Omental fat pad (tissue), 4 donors: ENCODE measurements around the gene WDR90. TPM values are rescaled to one million over a fixed set of nuclear protein-coding genes. Genes with fewer than 3 reads are reported as not detected.

Experiments
- ATAC-seq: fragments of 150-250 bp; one replicate; pipeline ENCODE4 v1.9.1; 2016; ENCODE audit warnings: mild to moderate bottlenecking, moderate library complexity; ENCODE audit not compliant: low FRiP score
- DNase-seq: peaks from one replicate; pipeline ENCODE4 v3.0.0-alpha.2; 2019; ENCODE audit warnings: low spot score
- CTCF ChIP-seq, 3 donors: fragments of 450-650 bp; IDR thresholded peaks; one replicate each; pipeline ENCODE4 v1.5.1; 2016 to 2017; ENCODE audit warnings: antibody characterized with exemption in 3 of 3, mild to moderate bottlenecking in 3 of 3, moderate library complexity in 2 of 3
- total RNA-seq, 4 donors: library from RNA; depleted of rRNA; stranded (reverse); fragments of >200 nt; gene quantifications; one replicate each; pipeline ENCODE4 v1.1.0, GENCODE V29; 2016

The WDR90 gene
- total RNA-seq, 4 donors from 2014 or later: 7.0 to 25.1 (median 21.2) TPM

GRCh38 chr16:662095-662494 is 12.9 kb downstream of the WDR90 start:
- TF ChIP-seq CTCF (IDR thresholded peaks at IDR 0.05): no peak
- ATAC-seq (no peak), DNase-seq (no peak)

GRCh38 chr16:662597-662996 is 13.4 kb downstream of the WDR90 start:
- ATAC-seq (no peak), DNase-seq (no peak)
- no peak for TF ChIP-seq CTCF (IDR thresholded peaks at IDR 0.05)

- TF ChIP-seq CTCF (IDR thresholded peaks at IDR 0.05): no peak
- no peak for ATAC-seq
- no peak for DNase-seq
Measured at GRCh38 chr16:666572-666971, 17.4 kb downstream of the WDR90 start.

GRCh38 chr16:667113-667779 is 18.1 kb downstream of the WDR90 start:
- no peak for TF ChIP-seq CTCF (IDR thresholded peaks at IDR 0.05)
- no peak for DNase-seq
- no peak for ATAC-seq

GRCh38 chr16:667780-668518 is 18.8 kb downstream of the WDR90 start, which contains the start of gene RHOT2:
TSS of gene RHOT2 (plus strand) at chr16:668132. CDS start at chr16:668200, 68 bp downstream.
- ATAC-seq (peak; percentile 91), DNase-seq (peak; percentile 74)
- peak in 2 of 3 donors; percentile 82 to 91 for TF ChIP-seq CTCF (IDR thresholded peaks at IDR 0.05)

GRCh38 chr16:668519-669171 is 19.5 kb downstream of the WDR90 start:
- no peak for TF ChIP-seq CTCF (IDR thresholded peaks at IDR 0.05)
- DNase-seq (no peak), ATAC-seq (peak; percentile 12)
